K562 (cell line): ENCODE data around the gene ADRA1B.

ENCODE experiments used
- BRCA1 ChIP-seq, 2 experiments: fragments of 450-650 bp in 1 of 2; sonication (generic) in 1 of 2; formaldehyde crosslinking in 1 of 2; IDR thresholded peaks; 2 replicates each; pipeline versions ENCODE4 v1.5.0 to v1.6.1; 2017 to 2020; ENCODE audit warnings: mild to moderate bottlenecking in 1 of 2, missing genetic modification reagents in 1 of 2
- CBX5 ChIP-seq: IDR thresholded peaks from 2 replicates; pipeline ENCODE4 v1.6.1; 2014; ENCODE audit warnings: low read depth, borderline replicate concordance
- DPF2 ChIP-seq: fragments of 450-650 bp; IDR thresholded peaks from 2 replicates; pipeline ENCODE4 v1.6.1; 2016
- EHMT2 ChIP-seq: fragments of 450-650 bp; IDR thresholded peaks from 2 replicates; pipeline ENCODE4 v1.6.1; 2018; ENCODE audit warnings: antibody characterized with exemption
- EP300 ChIP-seq: IDR thresholded peaks from 2 replicates; pipeline ENCODE4 v1.6.1; 2012; ENCODE audit warnings: low read length, improper control_type of control experiment
- JUNB ChIP-seq: fragments of 450-650 bp; formaldehyde crosslinking; conservative IDR thresholded peaks from 2 replicates; pipeline ENCODE4 v1.4.0; 2020; ENCODE audit warnings: mild to moderate bottlenecking
- MEF2D ChIP-seq: conservative IDR thresholded peaks from 2 replicates; pipeline ENCODE4 v1.6.1; 2016; ENCODE audit warnings: low read depth, missing genetic modification characterization, missing compliant biosample characterization
- SIN3A ChIP-seq, 2 experiments: fragments of 150-350 bp in 1 of 2; IDR thresholded peaks; 2 replicates each; pipeline ENCODE4 v1.6.1; 2011 to 2016; ENCODE audit warnings: borderline replicate concordance in 2 of 2, low read depth in 2 of 2, low read length in 2 of 2, mild to moderate bottlenecking in 2 of 2, moderate library complexity in 2 of 2; ENCODE audit not compliant: control insufficient read depth in 1 of 2
- ZFPM2 ChIP-seq: fragments of 250-450 bp; sonication (Bioruptor Pico); IDR thresholded peaks from 2 replicates; pipeline ENCODE4 v1.5.1; 2022; ENCODE audit warnings: mild to moderate bottlenecking
- TF ChIP-seq, protein P1 (sequence below), 2 experiments: fragments of 450-650 bp; formaldehyde crosslinking in 1 of 2; IDR thresholded peaks; 2 replicates each; pipeline versions ENCODE4 v1.4.0 to v1.6.1; 2014 to 2020; ENCODE audit warnings: mild to moderate bottlenecking in 2 of 2, borderline replicate concordance in 1 of 2, low read depth in 1 of 2
- TF ChIP-seq, protein P2 (sequence below): fragments of 250-450 bp; sonication (Bioruptor Pico); IDR thresholded peaks from 2 replicates; pipeline ENCODE4 v1.4.0; 2020

DNA sequence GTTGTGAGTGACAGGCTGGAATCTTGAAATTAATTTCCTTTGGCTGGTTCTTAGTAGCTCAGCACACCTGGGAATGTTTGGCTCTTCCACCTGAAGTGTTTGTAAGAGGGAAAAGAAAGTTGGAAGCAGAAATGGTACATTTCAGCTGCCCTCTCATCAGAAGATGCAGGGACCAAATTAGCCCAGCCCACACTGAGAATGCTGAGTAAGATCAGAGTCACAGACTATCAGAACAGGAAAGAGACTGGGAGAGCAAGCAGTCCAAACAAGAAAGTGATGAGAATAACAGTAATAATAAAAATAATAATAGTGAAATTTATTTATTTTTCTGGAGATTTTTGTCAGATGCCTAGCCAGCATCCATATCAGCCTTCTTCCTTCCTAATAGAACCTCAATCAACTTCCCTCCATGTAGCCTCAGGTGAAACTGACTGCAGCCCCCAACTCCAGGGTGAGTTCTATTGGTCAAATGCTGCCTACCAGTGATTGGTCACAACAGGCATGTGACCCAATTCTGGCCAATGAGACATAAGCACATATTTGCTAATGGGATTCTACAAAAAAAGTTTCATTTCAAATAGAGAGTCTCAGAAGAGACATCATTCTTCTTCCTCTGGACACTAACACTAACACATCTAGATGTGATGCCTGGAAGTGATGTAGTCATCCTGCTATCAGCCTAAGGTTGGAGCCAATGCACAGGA lies 31.2 kb upstream of the ADRA1B start:
- TF ChIP-seq, protein P1, sequence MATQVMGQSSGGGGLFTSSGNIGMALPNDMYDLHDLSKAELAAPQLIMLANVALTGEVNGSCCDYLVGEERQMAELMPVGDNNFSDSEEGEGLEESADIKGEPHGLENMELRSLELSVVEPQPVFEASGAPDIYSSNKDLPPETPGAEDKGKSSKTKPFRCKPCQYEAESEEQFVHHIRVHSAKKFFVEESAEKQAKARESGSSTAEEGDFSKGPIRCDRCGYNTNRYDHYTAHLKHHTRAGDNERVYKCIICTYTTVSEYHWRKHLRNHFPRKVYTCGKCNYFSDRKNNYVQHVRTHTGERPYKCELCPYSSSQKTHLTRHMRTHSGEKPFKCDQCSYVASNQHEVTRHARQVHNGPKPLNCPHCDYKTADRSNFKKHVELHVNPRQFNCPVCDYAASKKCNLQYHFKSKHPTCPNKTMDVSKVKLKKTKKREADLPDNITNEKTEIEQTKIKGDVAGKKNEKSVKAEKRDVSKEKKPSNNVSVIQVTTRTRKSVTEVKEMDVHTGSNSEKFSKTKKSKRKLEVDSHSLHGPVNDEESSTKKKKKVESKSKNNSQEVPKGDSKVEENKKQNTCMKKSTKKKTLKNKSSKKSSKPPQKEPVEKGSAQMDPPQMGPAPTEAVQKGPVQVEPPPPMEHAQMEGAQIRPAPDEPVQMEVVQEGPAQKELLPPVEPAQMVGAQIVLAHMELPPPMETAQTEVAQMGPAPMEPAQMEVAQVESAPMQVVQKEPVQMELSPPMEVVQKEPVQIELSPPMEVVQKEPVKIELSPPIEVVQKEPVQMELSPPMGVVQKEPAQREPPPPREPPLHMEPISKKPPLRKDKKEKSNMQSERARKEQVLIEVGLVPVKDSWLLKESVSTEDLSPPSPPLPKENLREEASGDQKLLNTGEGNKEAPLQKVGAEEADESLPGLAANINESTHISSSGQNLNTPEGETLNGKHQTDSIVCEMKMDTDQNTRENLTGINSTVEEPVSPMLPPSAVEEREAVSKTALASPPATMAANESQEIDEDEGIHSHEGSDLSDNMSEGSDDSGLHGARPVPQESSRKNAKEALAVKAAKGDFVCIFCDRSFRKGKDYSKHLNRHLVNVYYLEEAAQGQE (IDR thresholded peaks at IDR 0.05; ENCODE audit: borderline replicate concordance) = no peak
- TF ChIP-seq, protein P1 (CRISPR knock-in tag; IDR thresholded peaks at IDR 0.05; ENCODE audit: low read depth) = no peak
- no peak for TF ChIP-seq SIN3A (IDR thresholded peaks at IDR 0.05; ENCODE audit: borderline replicate concordance in 2 of 2, control insufficient read depth in 1 of 2, low read depth in 2 of 2, low read length in 2 of 2)
- TF ChIP-seq BRCA1 (IDR thresholded peaks at IDR 0.05) = no peak
- TF ChIP-seq BRCA1 (CRISPR knock-in tag; IDR thresholded peaks at IDR 0.05) = no peak
- no peak for TF ChIP-seq DPF2
- TF ChIP-seq EHMT2 = no peak
- TF ChIP-seq EP300 = no peak
- no peak for TF ChIP-seq MEF2D (tag)
- no peak for TF ChIP-seq ZFPM2 (CRISPR knock-in tag)
- no peak for TF ChIP-seq CBX5
- TF ChIP-seq, protein P2, sequence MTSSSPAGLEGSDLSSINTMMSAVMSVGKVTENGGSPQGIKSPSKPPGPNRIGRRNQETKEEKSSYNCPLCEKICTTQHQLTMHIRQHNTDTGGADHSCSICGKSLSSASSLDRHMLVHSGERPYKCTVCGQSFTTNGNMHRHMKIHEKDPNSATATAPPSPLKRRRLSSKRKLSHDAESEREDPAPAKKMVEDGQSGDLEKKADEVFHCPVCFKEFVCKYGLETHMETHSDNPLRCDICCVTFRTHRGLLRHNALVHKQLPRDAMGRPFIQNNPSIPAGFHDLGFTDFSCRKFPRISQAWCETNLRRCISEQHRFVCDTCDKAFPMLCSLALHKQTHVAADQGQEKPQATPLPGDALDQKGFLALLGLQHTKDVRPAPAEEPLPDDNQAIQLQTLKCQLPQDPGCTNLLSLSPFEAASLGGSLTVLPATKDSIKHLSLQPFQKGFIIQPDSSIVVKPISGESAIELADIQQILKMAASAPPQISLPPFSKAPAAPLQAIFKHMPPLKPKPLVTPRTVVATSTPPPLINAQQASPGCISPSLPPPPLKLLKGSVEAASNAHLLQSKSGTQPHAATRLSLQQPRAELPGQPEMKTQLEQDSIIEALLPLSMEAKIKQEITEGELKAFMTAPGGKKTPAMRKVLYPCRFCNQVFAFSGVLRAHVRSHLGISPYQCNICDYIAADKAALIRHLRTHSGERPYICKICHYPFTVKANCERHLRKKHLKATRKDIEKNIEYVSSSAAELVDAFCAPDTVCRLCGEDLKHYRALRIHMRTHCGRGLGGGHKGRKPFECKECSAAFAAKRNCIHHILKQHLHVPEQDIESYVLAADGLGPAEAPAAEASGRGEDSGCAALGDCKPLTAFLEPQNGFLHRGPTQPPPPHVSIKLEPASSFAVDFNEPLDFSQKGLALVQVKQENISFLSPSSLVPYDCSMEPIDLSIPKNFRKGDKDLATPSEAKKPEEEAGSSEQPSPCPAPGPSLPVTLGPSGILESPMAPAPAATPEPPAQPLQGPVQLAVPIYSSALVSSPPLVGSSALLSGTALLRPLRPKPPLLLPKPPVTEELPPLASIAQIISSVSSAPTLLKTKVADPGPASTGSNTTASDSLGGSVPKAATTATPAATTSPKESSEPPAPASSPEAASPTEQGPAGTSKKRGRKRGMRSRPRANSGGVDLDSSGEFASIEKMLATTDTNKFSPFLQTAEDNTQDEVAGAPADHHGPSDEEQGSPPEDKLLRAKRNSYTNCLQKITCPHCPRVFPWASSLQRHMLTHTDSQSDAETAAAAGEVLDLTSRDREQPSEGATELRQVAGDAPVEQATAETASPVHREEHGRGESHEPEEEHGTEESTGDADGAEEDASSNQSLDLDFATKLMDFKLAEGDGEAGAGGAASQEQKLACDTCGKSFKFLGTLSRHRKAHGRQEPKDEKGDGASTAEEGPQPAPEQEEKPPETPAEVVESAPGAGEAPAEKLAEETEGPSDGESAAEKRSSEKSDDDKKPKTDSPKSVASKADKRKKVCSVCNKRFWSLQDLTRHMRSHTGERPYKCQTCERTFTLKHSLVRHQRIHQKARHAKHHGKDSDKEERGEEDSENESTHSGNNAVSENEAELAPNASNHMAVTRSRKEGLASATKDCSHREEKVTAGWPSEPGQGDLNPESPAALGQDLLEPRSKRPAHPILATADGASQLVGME (CRISPR knock-in tag) = no peak
- TF ChIP-seq JUNB (CRISPR knock-in tag) = no peak
